NCI-H1092 treated with DMSO at 0.1 percent for 48 hours (cell line): ENCODE measurements around the gene RTL9.
A peak's percentile ranks its signal among the peaks of the same experiment; 100 is the strongest.
"Not testable (repeated sequence)": the region's sequence is repeated elsewhere in the genome, so short reads cannot be mapped to it uniquely, and the experiment has no call there.

ENCODE experiments used
- DNase-seq: peaks from one replicate; lab custom pipeline; 2025; lab: John Stamatoyannopoulos, UW

The RTL9 gene

GRCh38 chrX:110358548-110358947 lies at the start of gene RTL9:
Gene RTL9, plus strand, starts transcription at chrX:110358848. Its CDS starts 91,770 bp downstream, at chrX:110450618.
- DNase-seq: no peak

- no peak for DNase-seq
Observed at GRCh38 chrX:110310000-110310790, 48.5 kb upstream of the RTL9 start.

GRCh38 chrX:110310896-110311295 lies 47.8 kb upstream of the RTL9 start:
- no peak for DNase-seq

- no peak for DNase-seq
Observed at GRCh38 chrX:110311437-110312230, 47.0 kb upstream of the RTL9 start.

- no peak for DNase-seq
Observed at GRCh38 chrX:110315551-110315950, 43.1 kb upstream of the RTL9 start.

GRCh38 chrX:110316351-110317060 lies 42.1 kb upstream of the RTL9 start:
- no peak for DNase-seq

- peak; percentile 41 for DNase-seq
Observed at GRCh38 chrX:110317061-110317819, 41.4 kb upstream of the RTL9 start.

GRCh38 chrX:110317820-110318663 lies 40.6 kb upstream of the RTL9 start, which contains the start of gene AMMECR1:
Gene AMMECR1, minus strand, starts transcription at chrX:110318085. Its CDS starts 14 bp downstream, at chrX:110318071.
- peak; percentile 88 for DNase-seq

GRCh38 chrX:110318664-110318968 lies 40.0 kb upstream of the RTL9 start:
- DNase-seq: no peak

GRCh38 chrX:110320381-110320987 lies 38.2 kb upstream of the RTL9 start:
- peak; percentile 26 for DNase-seq

GRCh38 chrX:110321081-110321480 lies 37.6 kb upstream of the RTL9 start:
- DNase-seq: no peak

GRCh38 chrX:110321670-110322069 lies 37.0 kb upstream of the RTL9 start:
- DNase-seq: no peak

- peak; percentile 86 for DNase-seq
Observed at GRCh38 chrX:110322603-110323002, 36.0 kb upstream of the RTL9 start.

- no peak for DNase-seq
Observed at GRCh38 chrX:110326712-110327111, 31.9 kb upstream of the RTL9 start.

GRCh38 chrX:110327336-110327735 lies 31.3 kb upstream of the RTL9 start:
- no peak for DNase-seq

GRCh38 chrX:110328613-110329012 lies 30.0 kb upstream of the RTL9 start:
- DNase-seq: not testable (repeated sequence)

- no peak for DNase-seq
Observed at GRCh38 chrX:110331444-110332030, 27.1 kb upstream of the RTL9 start.

GRCh38 chrX:110333458-110333857 lies 25.2 kb upstream of the RTL9 start:
- not testable (repeated sequence) for DNase-seq

- DNase-seq: no peak
Observed at GRCh38 chrX:110338935-110339334, 19.7 kb upstream of the RTL9 start.
